A549 (cell line): ENCODE results near the gene ANKRD55.

Experiments
- MYC ChIP-seq: IDR thresholded peaks from 2 replicates; pipeline ENCODE4 v1.6.1; 2012; ENCODE audit warnings: mild to moderate bottlenecking, inconsistent platforms, low read length, improper control_type of control experiment, borderline replicate concordance
- POLR2AphosphoS2 ChIP-seq: conservative IDR thresholded peaks from 2 replicates; pipeline ENCODE4 v1.6.1; 2012; ENCODE audit warnings: low read length, improper control_type of control experiment, inconsistent platforms
- TF ChIP-seq, protein P1 (sequence below): fragments of >200 bp; sonication (Bioruptor Twin); formaldehyde crosslinking; IDR thresholded peaks from 3 replicates; pipeline ENCODE4 v1.5.1; 2016

GRCh38 chr5:56085193-56085592 is 147.9 kb downstream of the ANKRD55 start:
- TF ChIP-seq, protein P1, sequence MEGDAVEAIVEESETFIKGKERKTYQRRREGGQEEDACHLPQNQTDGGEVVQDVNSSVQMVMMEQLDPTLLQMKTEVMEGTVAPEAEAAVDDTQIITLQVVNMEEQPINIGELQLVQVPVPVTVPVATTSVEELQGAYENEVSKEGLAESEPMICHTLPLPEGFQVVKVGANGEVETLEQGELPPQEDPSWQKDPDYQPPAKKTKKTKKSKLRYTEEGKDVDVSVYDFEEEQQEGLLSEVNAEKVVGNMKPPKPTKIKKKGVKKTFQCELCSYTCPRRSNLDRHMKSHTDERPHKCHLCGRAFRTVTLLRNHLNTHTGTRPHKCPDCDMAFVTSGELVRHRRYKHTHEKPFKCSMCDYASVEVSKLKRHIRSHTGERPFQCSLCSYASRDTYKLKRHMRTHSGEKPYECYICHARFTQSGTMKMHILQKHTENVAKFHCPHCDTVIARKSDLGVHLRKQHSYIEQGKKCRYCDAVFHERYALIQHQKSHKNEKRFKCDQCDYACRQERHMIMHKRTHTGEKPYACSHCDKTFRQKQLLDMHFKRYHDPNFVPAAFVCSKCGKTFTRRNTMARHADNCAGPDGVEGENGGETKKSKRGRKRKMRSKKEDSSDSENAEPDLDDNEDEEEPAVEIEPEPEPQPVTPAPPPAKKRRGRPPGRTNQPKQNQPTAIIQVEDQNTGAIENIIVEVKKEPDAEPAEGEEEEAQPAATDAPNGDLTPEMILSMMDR = no peak
- no peak for TF ChIP-seq POLR2AphosphoS2
- TF ChIP-seq MYC = no peak
